Neutrophil (primary cell): ENCODE data around the gene POU3F1.

ENCODE experiments used
- H3K27ac ChIP-seq: fragments of 200-600 bp; sonication (generic); 2 replicates; pipeline ENCODE4 v1.5.1; 2016; ENCODE audit warnings: mild to moderate bottlenecking, moderate library complexity
- H3K27me3 ChIP-seq: fragments of 200-600 bp; sonication (generic); 2 replicates; pipeline ENCODE4 v1.6.0; 2016; ENCODE audit warnings: mild to moderate bottlenecking
- H3K36me3 ChIP-seq: fragments of 200-600 bp; sonication (generic); 2 replicates; pipeline ENCODE4 v1.5.1; 2017
- H3K4me1 ChIP-seq, 2 experiments: fragments of 200-600 bp in 1 of 2; sonication (generic) in 1 of 2; 1 replicate in 1 of 2; 2 replicates in 1 of 2; pipeline versions ENCODE4 v1.5.1 to v1.6.1; 2013 to 2016; ENCODE audit warnings: low read depth in 1 of 2, low read length in 1 of 2, mild to moderate bottlenecking in 1 of 2, moderate library complexity in 1 of 2; ENCODE audit not compliant: control insufficient read depth in 1 of 2, insufficient read depth in 1 of 2
- H3K4me3 ChIP-seq, 2 experiments: fragments of 200-600 bp in 1 of 2; sonication (generic) in 1 of 2; 1 replicate in 1 of 2; 2 replicates in 1 of 2; pipeline ENCODE4 v1.5.1; 2013 to 2016; ENCODE audit warnings: low read depth in 1 of 2, low read length in 1 of 2, mild to moderate bottlenecking in 1 of 2, moderate library complexity in 1 of 2
- H3K9me3 ChIP-seq: fragments of 200-600 bp; sonication (generic); 2 replicates; pipeline ENCODE4 v1.5.1; 2016
- TF ChIP-seq, protein P1 (sequence below): fragments of 200-600 bp; sonication (generic); IDR thresholded peaks from 2 replicates; pipeline ENCODE4 v1.5.1; 2016; ENCODE audit warnings: antibody characterized with exemption

POU3F1 gene

DNA sequence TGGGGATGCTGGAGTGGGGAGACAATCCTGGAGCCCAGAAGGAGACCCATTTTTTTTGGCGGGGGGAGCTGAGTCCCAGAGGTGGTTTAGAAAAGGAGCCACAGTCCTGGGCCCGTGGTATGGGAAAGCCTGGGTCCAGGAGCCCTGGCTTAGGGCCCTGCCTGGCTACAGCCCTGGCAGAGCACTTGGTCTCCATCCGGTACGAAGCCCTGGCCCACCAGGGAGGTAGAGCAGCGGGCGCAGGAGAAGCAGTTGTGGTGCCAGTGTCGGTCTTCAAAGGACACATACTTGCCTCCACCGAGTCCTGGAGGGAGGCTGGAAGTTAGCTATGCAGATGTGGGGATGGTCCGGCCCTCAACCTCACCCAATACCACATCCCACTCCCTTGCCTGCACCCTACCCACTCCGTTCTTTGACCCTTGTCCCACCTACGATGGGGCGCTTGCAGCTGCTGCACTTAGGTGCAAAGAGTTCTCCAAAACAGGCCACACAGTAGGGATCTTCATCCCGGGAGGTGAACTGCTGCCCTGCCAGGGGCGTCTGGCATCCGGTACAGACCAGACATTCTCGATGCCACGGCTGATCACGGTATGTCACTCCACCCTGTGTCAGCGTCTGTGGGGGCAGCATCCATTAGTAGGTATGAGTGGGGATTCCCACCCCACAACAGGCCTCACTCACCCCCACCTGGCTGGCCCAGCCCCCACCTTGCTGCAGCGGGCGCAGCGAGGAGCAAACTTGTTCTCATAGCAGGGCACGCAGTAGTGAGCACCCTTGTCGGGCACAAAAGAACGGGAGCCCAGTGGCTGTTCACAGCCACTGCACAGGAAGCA, 49.1 kb downstream of the POU3F1 start:
- no peaks in the 10 kb centered on the region for H3K27me3 ChIP-seq
- no peaks in the 10 kb centered on the region for H3K9me3 ChIP-seq
- H3K36me3 ChIP-seq = peaks cover 21% of the 10 kb centered on the region
- TF ChIP-seq, protein P1, sequence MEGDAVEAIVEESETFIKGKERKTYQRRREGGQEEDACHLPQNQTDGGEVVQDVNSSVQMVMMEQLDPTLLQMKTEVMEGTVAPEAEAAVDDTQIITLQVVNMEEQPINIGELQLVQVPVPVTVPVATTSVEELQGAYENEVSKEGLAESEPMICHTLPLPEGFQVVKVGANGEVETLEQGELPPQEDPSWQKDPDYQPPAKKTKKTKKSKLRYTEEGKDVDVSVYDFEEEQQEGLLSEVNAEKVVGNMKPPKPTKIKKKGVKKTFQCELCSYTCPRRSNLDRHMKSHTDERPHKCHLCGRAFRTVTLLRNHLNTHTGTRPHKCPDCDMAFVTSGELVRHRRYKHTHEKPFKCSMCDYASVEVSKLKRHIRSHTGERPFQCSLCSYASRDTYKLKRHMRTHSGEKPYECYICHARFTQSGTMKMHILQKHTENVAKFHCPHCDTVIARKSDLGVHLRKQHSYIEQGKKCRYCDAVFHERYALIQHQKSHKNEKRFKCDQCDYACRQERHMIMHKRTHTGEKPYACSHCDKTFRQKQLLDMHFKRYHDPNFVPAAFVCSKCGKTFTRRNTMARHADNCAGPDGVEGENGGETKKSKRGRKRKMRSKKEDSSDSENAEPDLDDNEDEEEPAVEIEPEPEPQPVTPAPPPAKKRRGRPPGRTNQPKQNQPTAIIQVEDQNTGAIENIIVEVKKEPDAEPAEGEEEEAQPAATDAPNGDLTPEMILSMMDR = no peak
- H3K4me1 ChIP-seq = peaks cover 82 to 83% of the 10 kb centered on the region in 2 experiments
- H3K27ac ChIP-seq = peak overlapping the region; percentile 91
- H3K4me3 ChIP-seq = peak overlapping the region; percentile 56

DNA sequence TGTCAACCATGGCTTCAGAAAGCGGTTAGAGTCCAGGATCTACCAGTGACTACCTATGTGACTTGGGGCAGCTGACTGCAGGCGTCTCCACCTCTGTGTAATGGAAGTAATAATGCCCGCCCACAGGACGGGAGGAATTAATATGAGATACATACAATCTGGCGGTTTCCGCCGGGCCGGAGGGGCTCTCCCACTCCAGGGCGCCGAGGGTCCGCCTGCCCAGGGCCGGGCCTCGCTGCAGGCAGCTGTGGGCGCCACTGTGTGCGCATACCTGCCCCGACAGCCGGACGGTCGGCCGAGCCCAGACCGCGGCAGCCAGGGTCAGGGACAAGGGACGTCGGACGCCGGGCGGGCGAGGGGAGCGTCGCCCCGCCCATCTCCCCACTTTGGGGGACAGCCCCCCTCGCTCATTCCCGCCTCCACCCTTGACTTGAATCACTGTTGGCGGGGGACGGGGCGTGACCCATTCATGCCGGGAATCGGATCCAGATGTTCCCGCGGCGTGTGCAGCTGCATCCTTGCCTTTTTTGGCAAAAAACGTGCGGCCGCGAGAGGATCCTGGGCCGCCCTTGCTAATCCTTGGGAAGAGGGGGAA, 50.7 kb downstream of the POU3F1 start:
- no peaks in the 10 kb centered on the region for H3K27me3 ChIP-seq
- H3K36me3 ChIP-seq = peaks cover 21% of the 10 kb centered on the region
- peak overlapping the region; percentile 91 for H3K27ac ChIP-seq
- peaks cover 65 to 67% of the 10 kb centered on the region in 2 experiments for H3K4me1 ChIP-seq
- no peaks in the 10 kb centered on the region for H3K9me3 ChIP-seq
- H3K4me3 ChIP-seq = peak overlapping the region; percentile 56
- TF ChIP-seq, protein P1 = no peak

DNA sequence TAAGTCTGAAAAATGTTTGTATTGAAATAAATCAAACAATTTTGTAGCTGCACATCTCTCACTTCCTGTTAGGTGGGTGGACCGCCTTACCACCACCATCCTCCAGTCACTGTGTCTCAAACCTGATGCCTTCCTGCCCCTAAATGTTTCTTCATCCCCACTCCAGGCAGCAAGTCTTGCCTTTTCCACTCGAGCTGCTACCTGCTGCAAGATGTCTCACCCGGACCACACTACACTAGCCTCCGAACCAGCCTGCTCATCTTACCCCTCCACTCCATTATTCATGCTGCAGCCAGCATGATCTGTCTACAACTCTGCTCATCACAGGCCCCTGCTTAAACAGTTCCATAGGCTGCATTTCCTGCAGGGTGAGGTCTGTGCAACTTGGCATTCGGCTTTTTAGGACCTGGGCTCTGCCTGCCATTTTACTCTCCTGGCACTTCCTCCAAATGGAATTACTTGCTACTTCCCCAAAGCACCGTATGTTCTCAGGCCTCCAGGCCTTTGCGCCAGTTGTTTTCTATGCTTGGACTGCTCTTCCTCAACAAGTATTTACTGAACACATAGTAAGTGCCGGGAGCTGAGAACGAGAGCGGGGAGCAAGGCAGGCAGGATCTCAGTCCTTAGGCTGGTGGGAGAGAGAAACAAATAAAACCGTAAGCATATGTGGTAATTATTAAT, 51.6 kb downstream of the POU3F1 start:
- H3K27me3 ChIP-seq = no peaks in the 10 kb centered on the region
- peaks cover 21% of the 10 kb centered on the region for H3K36me3 ChIP-seq
- H3K9me3 ChIP-seq = no peaks in the 10 kb centered on the region
- peak overlapping the region; percentile 91 for H3K27ac ChIP-seq
- H3K4me3 ChIP-seq = peak overlapping the region; percentile 56
- H3K4me1 ChIP-seq = peaks cover 62 to 64% of the 10 kb centered on the region in 2 experiments
- TF ChIP-seq, protein P1 = no peak
